22Rv1 (cell line): ENCODE data around the gene SMARCAL1.

Source experiments
- H3K27ac ChIP-seq: fragments of 450-650 bp; 2 replicates; pipeline ENCODE4 v1.5.1; 2017
- ZFX ChIP-seq: fragments of 450-650 bp; IDR thresholded peaks from 2 replicates; pipeline ENCODE4 v1.6.1; 2017; ENCODE audit warnings: antibody characterized with exemption, borderline replicate concordance
- TF ChIP-seq, protein P1 (sequence below): fragments of 450-650 bp; IDR thresholded peaks from 2 replicates; pipeline ENCODE4 v1.5.1; 2017; ENCODE audit warnings: mild to moderate bottlenecking

The SMARCAL1 gene

GRCh38 chr2:216423071-216423470 lies 10.8 kb downstream of the SMARCAL1 start:
- H3K27ac ChIP-seq: no peak overlapping the region
- no peak for TF ChIP-seq ZFX
- TF ChIP-seq, protein P1, sequence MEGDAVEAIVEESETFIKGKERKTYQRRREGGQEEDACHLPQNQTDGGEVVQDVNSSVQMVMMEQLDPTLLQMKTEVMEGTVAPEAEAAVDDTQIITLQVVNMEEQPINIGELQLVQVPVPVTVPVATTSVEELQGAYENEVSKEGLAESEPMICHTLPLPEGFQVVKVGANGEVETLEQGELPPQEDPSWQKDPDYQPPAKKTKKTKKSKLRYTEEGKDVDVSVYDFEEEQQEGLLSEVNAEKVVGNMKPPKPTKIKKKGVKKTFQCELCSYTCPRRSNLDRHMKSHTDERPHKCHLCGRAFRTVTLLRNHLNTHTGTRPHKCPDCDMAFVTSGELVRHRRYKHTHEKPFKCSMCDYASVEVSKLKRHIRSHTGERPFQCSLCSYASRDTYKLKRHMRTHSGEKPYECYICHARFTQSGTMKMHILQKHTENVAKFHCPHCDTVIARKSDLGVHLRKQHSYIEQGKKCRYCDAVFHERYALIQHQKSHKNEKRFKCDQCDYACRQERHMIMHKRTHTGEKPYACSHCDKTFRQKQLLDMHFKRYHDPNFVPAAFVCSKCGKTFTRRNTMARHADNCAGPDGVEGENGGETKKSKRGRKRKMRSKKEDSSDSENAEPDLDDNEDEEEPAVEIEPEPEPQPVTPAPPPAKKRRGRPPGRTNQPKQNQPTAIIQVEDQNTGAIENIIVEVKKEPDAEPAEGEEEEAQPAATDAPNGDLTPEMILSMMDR: no peak

DNA sequence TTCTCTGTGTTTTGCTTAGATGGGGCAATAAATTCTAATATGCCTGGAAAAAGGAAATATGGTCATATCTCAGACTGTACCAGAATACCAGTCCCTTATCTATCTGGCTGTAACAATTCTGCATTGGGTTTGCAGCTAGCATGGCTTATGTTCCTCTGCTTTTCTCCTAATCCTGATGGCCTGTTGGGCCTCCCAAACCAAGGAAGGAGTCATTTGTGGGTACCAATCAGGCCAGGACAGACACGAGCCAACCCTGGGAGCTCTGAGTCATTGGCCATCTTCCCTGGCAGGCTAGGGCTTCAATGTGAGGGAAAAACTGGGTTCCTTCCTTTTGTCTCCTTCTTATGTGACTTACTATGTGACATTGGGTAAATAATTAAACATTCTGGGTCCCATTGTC lies 12.0 kb downstream of the SMARCAL1 start:
- no peak overlapping the region for H3K27ac ChIP-seq
- TF ChIP-seq ZFX: no peak
- TF ChIP-seq, protein P1: no peak

GRCh38 chr2:216425008-216425787 lies 12.9 kb downstream of the SMARCAL1 start:
- H3K27ac ChIP-seq: no peak overlapping the region
- no peak for TF ChIP-seq ZFX
- TF ChIP-seq, protein P1: no peak

GRCh38 chr2:216426166-216426777 lies 14.0 kb downstream of the SMARCAL1 start:
- no peak overlapping the region for H3K27ac ChIP-seq
- TF ChIP-seq, protein P1: no peak
- no peak for TF ChIP-seq ZFX

- TF ChIP-seq, protein P1: no peak
- no peak for TF ChIP-seq ZFX
- no peak overlapping the region for H3K27ac ChIP-seq
Measured at GRCh38 chr2:216426938-216427337, 14.7 kb downstream of the SMARCAL1 start.

DNA sequence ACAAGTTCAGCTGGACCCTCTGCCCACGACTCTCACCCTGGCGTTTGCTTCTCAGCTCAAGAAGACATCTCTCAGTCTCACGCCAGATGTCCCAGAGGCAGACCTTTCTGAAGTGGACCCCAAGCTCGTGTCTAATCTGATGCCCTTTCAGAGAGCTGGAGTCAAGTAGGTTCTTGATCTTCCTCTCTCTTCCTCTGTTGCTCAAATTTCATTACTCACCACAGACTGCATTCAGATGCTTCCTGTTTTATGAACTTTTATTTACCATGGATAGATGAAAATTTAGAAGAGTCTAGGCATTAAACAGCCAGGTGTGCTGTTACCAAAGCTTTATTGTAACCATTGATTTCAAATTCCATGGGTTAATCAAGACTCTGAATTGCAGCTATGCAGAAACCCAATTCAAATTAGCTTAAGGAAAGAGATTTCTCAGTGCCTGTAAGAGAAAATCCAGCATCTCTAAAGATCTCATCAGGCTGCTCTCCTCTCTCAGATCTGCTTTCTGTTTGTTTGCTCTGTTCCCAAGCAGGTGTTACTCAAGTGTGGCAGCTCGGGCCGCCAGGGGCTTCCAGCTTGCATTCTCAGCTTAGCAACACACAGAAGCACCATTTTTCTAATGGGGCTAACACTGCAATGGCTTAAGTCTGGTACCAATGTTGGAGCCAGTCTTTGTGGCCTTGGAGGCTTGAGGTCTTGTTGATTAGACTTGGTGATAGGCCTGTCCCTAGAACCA lies 16.5 kb downstream of the SMARCAL1 start:
- H3K27ac ChIP-seq: no peak overlapping the region
- no peak for TF ChIP-seq ZFX
- TF ChIP-seq, protein P1: no peak

GRCh38 chr2:216429428-216429827 lies 17.1 kb downstream of the SMARCAL1 start:
- TF ChIP-seq ZFX: no peak
- TF ChIP-seq, protein P1: no peak
- H3K27ac ChIP-seq: no peak overlapping the region
